Gastroesophageal sphincter (tissue), 4 donors: ENCODE results near the gene ZC3H14. TPM values are rescaled to one million over a fixed set of nuclear protein-coding genes. Genes with fewer than 3 reads are reported as not detected.

Experiments used
- ATAC-seq: fragments of 150-250 bp; one replicate; pipeline ENCODE4 v1.9.1; 2016; ENCODE audit warnings: mild to moderate bottlenecking, moderate library complexity
- H3K27ac ChIP-seq, 4 donors: fragments of 200-600 bp; sonication (generic) in 3 of 4; 1 replicate in 3 of 4; 2 replicates in 1 of 4; pipeline ENCODE4 v1.5.1; 2016 to 2019
- H3K27me3 ChIP-seq: fragments of 200-600 bp; sonication (generic); one replicate; pipeline ENCODE4 v1.5.1; 2019
- H3K36me3 ChIP-seq, 2 donors: fragments of 200-600 bp; sonication (generic); one replicate each; pipeline ENCODE4 v1.5.1; 2019; ENCODE audit warnings: control low read depth in 1 of 2
- H3K4me1 ChIP-seq, 3 donors: fragments of 200-600 bp; sonication (generic); 1 replicate in 2 of 3; 2 replicates in 1 of 3; pipeline ENCODE4 v1.5.1; 2016 to 2019; ENCODE audit warnings: control low read depth in 2 of 3
- H3K4me3 ChIP-seq, 2 donors: fragments of 200-600 bp; sonication (generic); one replicate each; pipeline ENCODE4 v1.5.1; 2019; ENCODE audit warnings: mild to moderate bottlenecking in 1 of 2, moderate library complexity in 1 of 2
- H3K9me3 ChIP-seq, 3 donors: fragments of 200-600 bp; sonication (generic); one replicate each; pipeline ENCODE4 v1.5.1; 2017 to 2019; ENCODE audit warnings: control low read depth in 2 of 3
- EP300 ChIP-seq: sonication (generic); formaldehyde crosslinking; IDR thresholded peaks from one replicate; pipeline ENCODE4 v1.6.1; 2017; ENCODE audit warnings: antibody characterized with exemption, mild to moderate bottlenecking
- POLR2A ChIP-seq, 2 donors: fragments of 450-650 bp; IDR thresholded peaks; one replicate each; pipeline ENCODE4 v1.6.1; 2017; ENCODE audit warnings: antibody characterized with exemption in 2 of 2, mild to moderate bottlenecking in 2 of 2, moderate library complexity in 1 of 2
- POLR2AphosphoS5 ChIP-seq: sonication (generic); formaldehyde crosslinking; IDR thresholded peaks from one replicate; pipeline ENCODE4 v1.6.1; 2017; ENCODE audit warnings: antibody characterized with exemption
- WGBS, 2 donors: methylation state at CpG; one replicate each; pipeline ENCODE4 v1.1.5; 2018; ENCODE audit warnings: low coverage in 1 of 2; 5-methylcytosine and 5-hydroxymethylcytosine counted together
- total RNA-seq, 4 donors: library from RNA; depleted of rRNA; stranded (reverse); fragments of >200 nt; gene quantifications; one replicate each; pipeline ENCODE4 v1.1.0, GENCODE V29; 2016
- TF ChIP-seq, protein P1 (sequence below), 4 experiments: fragments of 200-600 bp in 2 of 4; fragments of 450-650 bp in 2 of 4; sonication (generic) in 1 of 4; IDR thresholded peaks; one replicate each; pipeline ENCODE4 v1.5.1; 2017 to 2019; ENCODE audit warnings: antibody characterized with exemption in 4 of 4, mild to moderate bottlenecking in 2 of 4, moderate library complexity in 2 of 4

ZC3H14 gene
- total RNA-seq, 4 donors from 2014 or later: 59.1 to 84.5 (median 72.3) TPM

DNA sequence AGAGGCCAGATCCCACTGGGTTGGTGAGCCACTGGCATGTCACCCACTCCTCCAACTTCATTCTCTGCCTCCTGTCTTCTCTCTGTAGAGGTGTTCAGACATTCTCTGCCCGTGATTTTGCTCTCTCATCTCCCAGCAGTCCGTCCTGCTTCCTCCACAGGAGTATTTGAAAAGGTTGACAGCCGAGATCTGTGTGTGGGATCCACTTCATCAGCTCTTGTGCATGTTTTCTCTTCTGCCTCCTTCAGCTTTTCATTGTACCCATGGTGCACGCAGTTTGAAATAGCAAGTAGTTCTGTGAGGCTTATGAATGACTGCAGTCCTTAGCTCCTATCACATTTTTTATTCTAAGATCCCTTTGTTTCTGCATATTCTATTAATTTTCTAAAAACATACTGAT, 34.8 kb downstream of the ZC3H14 start:
- no peak for TF ChIP-seq POLR2A (IDR thresholded peaks at IDR 0.05)
- TF ChIP-seq, protein P1, sequence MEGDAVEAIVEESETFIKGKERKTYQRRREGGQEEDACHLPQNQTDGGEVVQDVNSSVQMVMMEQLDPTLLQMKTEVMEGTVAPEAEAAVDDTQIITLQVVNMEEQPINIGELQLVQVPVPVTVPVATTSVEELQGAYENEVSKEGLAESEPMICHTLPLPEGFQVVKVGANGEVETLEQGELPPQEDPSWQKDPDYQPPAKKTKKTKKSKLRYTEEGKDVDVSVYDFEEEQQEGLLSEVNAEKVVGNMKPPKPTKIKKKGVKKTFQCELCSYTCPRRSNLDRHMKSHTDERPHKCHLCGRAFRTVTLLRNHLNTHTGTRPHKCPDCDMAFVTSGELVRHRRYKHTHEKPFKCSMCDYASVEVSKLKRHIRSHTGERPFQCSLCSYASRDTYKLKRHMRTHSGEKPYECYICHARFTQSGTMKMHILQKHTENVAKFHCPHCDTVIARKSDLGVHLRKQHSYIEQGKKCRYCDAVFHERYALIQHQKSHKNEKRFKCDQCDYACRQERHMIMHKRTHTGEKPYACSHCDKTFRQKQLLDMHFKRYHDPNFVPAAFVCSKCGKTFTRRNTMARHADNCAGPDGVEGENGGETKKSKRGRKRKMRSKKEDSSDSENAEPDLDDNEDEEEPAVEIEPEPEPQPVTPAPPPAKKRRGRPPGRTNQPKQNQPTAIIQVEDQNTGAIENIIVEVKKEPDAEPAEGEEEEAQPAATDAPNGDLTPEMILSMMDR (IDR thresholded peaks at IDR 0.05): no peak
- no peak for TF ChIP-seq EP300
- no peak for TF ChIP-seq POLR2AphosphoS5
- WGBS, 2 donors: 89 to 91% methylated on average over 4 of the region's 4 CpGs
- Histone ChIP-seq H3K27me3 (no peaks in the 10 kb centered on the region), H3K9me3 (no peaks in the 10 kb centered on the region), H3K4me1 (no peaks in the 10 kb centered on the region), H3K27ac (no peak overlapping the region), H3K36me3 (peaks cover 0 to 99% of the 10 kb centered on the region in 2 donors), H3K4me3 (no peak overlapping the region)
- ATAC-seq: no peak

DNA sequence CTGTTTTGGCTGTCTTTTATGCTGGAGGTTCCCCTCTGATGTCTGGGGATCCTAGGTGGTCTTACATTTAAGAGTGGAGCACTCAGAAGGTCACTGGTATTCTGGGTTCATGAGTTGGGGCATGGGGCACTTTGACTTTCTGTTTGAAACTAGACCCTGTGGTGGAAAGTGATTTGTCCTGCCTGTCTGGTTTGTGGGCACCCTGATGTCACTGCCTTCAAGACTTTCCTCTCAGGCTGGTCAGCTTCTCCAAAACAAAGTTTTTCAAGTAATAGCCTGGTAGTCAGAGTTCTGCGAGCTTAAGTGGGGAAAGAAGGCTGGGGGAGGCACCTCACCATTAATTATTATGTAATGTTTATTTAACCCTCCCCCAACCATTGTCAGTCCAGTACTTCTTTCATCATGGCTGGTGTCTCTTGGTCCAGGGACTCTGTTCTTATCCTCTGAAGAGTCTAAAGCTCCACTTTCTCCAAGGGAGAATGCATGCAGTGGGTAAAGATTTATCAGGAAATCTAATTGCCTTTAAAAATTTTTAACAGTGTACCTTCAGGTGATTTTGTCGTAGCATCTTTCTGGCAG, 35.3 kb downstream of the ZC3H14 start:
- Histone ChIP-seq H3K36me3 (peaks cover 0 to 99% of the 10 kb centered on the region in 2 donors), H3K27ac (no peak overlapping the region), H3K4me3 (no peak overlapping the region), H3K27me3 (no peaks in the 10 kb centered on the region), H3K4me1 (no peaks in the 10 kb centered on the region), H3K9me3 (no peaks in the 10 kb centered on the region)
- WGBS, 2 donors: 71 to 93% methylated on average over 2 of the region's 2 CpGs
- TF ChIP-seq EP300: no peak
- ATAC-seq: no peak

DNA sequence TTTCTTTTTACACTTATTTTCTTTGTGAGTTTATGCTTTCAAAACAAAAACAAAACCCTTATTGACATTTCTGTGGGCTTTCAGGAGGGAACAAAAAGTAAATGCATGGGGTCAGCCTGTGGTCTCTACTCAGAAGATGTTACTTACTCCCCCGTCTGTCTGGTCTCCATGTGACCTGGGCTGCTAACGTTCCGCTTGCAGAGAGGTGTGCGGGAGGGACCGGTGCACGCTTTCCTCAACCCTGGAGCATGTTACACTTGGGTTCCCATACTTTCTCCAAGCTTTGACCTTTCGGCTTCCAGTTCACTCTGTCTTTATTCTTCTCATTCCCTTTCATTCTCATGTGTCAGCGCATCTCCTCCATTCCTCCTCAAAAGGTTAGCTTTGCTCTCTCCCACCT, 36.5 kb downstream of the ZC3H14 start:
- peaks cover 0 to 99% of the 10 kb centered on the region in 2 donors for H3K36me3 ChIP-seq
- no peaks in the 10 kb centered on the region for H3K9me3 ChIP-seq
- no peaks in the 10 kb centered on the region for H3K27me3 ChIP-seq
- TF ChIP-seq, protein P1 (IDR thresholded peaks at IDR 0.05): no peak
- no peak for TF ChIP-seq POLR2AphosphoS5
- no peak for TF ChIP-seq EP300
- no peak for TF ChIP-seq POLR2A (IDR thresholded peaks at IDR 0.05)
- H3K4me1 ChIP-seq: no peaks in the 10 kb centered on the region
- no peak overlapping the region for H3K27ac ChIP-seq
- 85 to 95% methylated on average over 7 to 8 of the region's 8 CpGs for WGBS, 2 donors
- ATAC-seq: no peak
- no peak overlapping the region for H3K4me3 ChIP-seq

DNA sequence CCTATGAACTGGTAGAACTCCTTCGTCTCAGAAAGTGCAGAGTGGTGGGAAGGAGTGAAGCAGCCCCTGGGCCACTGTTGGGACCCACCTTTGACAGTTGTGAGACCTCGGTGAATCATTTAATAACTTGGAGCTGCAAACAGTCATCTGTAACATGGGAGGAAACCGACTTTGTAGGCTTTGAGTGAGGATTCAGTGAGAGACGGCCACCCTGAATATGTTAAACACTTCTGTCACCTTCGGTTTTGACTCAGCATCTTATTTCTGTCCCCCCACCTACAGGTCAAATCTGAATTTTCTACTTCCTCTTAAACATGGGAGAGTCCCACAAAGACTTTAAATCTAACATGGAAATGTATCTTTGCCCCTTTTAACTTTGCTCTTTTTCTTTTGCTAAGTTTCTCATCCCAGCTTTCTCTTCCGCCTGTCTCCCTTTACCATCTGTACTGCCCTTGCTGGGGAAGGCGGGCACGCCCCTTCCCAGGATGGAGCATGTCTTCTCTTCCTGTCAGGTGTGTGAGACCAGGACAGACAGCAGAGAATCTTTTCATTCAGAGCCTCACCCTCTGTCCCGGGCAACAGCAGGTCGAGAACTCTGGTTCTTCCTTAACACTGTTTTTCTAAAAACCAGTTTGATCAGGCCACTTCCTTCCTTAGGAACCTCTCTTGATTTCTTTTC, 37.1 kb downstream of the ZC3H14 start:
- H3K36me3 ChIP-seq: peaks cover 0 to 99% of the 10 kb centered on the region in 2 donors
- ATAC-seq: no peak
- WGBS, 2 donors: 83 to 89% methylated on average over 5 to 9 of the region's 10 CpGs

DNA sequence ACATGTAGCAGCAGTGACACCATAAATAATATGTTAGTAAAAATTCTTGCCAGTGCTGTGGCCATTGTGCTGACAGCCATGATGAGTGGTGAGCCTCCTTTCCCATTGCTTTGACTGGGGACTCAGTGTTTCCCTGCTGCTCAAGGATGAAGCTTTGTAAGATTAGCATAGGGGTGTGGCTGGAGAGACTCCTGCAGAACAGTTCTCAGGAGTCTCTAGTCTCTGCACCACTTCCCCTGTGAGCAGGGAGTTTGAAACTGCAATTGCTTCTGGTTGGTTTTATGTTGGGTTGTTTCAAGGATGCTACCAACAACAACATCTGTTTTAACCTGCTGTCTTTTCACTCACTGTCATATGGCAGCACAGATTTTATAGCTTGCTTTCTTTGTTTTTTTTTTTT, 41.4 kb downstream of the ZC3H14 start:
- peaks cover 0 to 100% of the 10 kb centered on the region in 2 donors for H3K36me3 ChIP-seq
- H3K27ac ChIP-seq: no peak overlapping the region
- no peak for ATAC-seq
- H3K4me3 ChIP-seq: no peak overlapping the region
- H3K4me1 ChIP-seq: no peaks in the 10 kb centered on the region
- H3K9me3 ChIP-seq: no peaks in the 10 kb centered on the region
- no peaks in the 10 kb centered on the region for H3K27me3 ChIP-seq
- TF ChIP-seq, protein P1 (IDR thresholded peaks at IDR 0.05): no peak
- TF ChIP-seq POLR2AphosphoS5: no peak
- no peak for TF ChIP-seq POLR2A (IDR thresholded peaks at IDR 0.05)
- TF ChIP-seq EP300: no peak

More for the DNA sequence above, 37.1 kb downstream of the ZC3H14 start:
- Histone ChIP-seq H3K27me3 (no peaks in the 10 kb centered on the region), H3K4me1 (no peaks in the 10 kb centered on the region), H3K27ac (no peak overlapping the region), H3K9me3 (no peaks in the 10 kb centered on the region), H3K4me3 (no peak overlapping the region)
- TF ChIP-seq, protein P1 (IDR thresholded peaks at IDR 0.05): no peak
- TF ChIP-seq POLR2AphosphoS5 (no peak), EP300 (no peak), POLR2A (IDR thresholded peaks at IDR 0.05) (no peak)
